HG02571 (cell line): ENCODE measurements around the gene UCMA.

Experiments used
- ATAC-seq: cut with Tn5 transposase; IDR thresholded peaks from one replicate; pipeline ENCODE4 v1.9.1; 2021; ENCODE audit warnings: mild to moderate bottlenecking, moderate library complexity; ENCODE audit not compliant: unreplicated experiment

Gene UCMA

GRCh38 chr10:13189961-13190360 is 44.2 kb downstream of the UCMA start:
- no peak for ATAC-seq

DNA sequence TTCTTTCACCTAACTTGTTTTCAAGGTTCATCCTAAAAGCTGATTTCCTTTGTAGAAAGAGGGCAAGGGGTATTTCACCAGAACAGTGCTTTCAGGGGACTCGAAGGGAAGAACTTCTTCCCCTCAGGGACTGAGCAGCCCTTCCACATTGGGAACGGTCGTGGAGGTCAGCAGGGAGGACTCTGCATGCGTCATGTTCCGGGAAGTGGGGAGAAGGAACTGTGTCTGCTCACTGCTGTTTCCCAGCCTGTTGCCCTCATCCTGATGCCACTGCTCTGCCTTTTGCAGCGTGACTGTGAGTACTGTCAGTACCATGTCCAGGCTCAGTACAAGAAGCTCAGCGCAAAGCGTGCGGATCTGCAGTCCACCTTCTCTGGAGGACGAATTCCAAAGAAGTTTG is 45.6 kb downstream of the UCMA start:
- ATAC-seq: no peak

DNA sequence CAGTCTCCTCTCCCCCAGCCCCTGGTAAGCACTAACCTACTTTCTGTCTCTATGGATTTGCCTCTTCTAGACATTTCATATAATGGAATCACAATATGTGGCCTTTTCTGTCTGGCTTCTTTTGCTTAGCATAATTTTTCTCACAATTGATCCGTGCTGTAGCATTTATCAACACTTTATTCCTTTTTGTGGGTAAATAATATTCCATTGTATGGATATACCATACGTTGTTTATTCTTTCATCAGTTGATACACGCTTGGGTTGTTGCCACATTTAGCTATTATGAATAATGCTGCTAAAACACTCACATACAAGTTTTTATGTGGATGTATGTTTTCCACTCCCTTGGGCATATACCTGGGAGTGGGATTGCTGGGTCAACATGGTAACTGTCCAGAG is 47.0 kb downstream of the UCMA start:
- ATAC-seq: no peak

GRCh38 chr10:13184730-13185514 is 49.3 kb downstream of the UCMA start:
- no peak for ATAC-seq

GRCh38 chr10:13184276-13184675 is 49.9 kb downstream of the UCMA start:
- no peak for ATAC-seq

DNA sequence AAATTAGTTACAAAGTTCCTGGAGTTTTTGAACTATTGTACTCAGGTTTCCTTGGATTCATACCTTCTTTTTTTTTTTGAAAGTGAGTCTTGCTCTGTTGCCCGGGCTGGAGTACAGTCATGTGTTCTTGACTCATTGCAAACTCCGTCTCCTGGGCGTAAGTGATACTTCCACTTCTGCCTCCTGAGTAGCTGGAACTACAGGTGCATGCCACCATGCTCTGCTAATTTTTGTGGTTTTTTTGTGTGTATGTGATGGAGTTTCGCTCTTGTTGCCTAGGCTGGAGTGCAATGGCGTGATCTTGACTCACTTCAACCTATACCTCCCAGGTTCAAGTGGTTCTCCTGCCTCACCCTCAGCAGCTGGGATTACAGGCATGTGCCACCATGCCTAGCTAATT is 50.5 kb downstream of the UCMA start:
- no peak for ATAC-seq

GRCh38 chr10:13182424-13182823 is 51.8 kb downstream of the UCMA start:
- ATAC-seq: no peak

DNA sequence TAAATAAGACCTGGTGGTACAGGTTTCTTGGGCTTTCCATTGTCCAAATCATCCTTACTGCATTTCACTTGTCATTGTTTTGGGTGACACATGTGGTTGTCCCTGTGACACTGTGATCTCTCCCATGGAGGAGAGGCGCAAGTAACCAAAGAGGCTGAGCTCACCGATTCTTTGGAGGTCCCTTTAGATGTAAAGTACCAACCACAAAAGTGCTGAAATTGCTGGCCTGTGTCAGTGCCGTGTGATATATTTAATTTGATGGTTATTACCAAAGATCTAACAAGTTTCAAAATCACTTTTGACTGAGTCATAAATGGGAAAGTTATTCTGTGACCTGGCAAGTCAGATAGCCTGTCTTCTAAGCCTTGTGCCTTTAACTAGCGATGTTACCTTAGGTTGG is 53.4 kb downstream of the UCMA start:
- ATAC-seq: no peak

- ATAC-seq: no peak
Observed at GRCh38 chr10:13173616-13174015, 60.6 kb downstream of the UCMA start.
